Activated CD8-positive, alpha-beta memory T cell treated with anti-CD3 and anti-CD28 coated beads, Interleukin-2, amount 50 U/mL, for 24 hours (primary cell): ENCODE data around the gene BABAM2.

ENCODE experiments used
- DNase-seq: peaks from one replicate; pipeline ENCODE4 v3.0.0-alpha.2; 2020; ENCODE audit errors: extremely low read depth

The BABAM2 gene

DNA sequence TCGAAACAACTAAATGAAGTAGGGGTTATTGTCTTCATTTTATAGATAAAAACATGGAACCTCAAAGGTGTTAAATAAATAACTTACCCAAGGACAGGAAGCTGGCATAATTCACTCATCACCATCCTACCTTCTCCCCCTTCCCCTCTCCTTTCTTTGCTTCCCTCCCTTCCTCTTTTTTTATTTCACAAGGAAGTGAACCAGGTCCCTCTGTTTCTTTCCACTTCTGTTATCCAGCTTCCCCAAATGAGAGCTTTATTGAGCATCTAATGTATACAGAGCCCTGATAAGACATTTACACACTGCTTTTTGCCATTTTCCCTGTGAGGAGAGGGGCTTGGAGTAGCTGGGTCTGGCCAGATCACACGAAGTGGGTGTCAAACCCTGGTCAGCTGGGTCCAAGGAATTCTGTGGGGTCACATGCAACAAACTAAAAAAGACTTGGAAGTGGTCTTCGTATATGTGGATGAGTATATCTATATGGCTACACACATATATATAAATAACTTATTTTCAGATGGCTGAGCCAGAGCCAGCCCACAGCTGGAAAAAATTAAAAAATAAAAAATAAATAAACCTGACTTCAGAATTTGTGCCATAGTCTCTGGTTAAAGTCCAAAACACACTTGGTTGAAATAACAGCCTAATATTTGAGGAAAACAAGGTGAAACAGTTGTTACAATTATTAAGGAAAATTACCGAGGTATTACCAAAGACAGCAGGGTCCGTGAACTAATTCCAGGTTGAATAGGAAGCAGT lies 452.8 kb downstream of the BABAM2 start:
- DNase-seq, result no peak

DNA sequence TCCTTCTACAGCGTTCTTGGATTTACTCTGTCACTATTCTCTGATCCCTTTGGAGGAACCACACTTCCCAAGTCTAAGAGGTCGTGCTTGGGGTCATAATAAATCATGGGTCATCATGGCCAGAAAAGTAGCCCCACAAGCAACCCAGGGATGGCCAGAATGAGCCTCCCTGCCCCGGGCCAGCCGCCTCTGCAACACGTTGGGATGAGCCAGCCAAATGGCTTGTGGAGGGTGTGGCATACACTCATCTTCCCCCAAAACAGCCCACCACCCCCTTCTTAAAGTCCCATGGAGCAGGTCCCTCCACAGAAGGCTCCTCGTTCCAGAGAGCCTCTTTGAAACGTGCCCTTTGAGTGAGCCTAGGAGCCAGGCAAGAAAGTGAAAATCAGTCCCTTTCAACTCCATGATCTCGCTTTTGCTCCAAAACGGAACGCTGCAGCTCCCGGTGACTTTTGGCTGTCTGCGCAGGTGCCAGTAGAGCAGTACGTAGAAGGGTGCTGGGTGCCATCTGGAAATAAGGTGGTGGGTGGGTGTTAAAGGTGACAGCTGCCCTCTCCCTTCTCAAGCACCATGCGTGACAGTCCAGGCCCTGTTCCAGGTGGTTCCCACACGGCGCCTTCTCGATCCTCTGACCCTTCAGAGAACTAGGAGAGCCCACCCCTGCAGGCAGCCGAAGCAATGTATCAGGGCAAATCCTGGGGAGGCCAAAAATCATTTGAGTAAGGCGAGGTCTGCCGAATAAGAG lies 453.6 kb downstream of the BABAM2 start:
- no peak for DNase-seq

DNA sequence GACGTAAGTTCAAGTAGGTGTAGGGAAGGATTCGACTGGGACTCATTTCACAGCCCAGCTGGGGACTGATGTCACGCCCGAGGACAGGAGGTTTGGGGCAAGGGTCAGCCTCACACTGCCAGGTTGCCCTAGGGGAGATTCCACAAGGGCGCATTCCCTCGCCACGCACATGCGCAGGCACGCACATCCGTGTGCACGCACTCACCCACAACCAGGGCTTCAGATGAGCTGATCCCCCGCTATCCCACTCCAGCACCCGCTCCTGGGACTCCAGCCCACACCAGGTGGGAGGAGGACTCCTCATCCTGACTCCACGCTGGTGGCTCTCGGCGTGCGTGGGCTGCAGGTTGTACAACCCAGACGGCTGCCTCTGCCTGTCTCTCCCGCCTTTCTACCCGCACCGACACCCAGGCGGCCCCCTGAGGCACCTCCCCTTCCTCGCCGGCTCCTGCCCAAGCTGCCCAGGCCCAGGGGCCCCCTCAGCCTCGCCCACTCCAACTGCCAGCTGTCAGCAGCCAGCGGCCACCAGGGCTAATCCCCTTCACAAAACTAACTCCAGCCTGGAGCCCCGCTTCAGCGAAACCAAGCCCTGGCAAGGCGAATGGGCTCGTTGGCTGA lies 454.3 kb downstream of the BABAM2 start:
- no peak for DNase-seq

DNA sequence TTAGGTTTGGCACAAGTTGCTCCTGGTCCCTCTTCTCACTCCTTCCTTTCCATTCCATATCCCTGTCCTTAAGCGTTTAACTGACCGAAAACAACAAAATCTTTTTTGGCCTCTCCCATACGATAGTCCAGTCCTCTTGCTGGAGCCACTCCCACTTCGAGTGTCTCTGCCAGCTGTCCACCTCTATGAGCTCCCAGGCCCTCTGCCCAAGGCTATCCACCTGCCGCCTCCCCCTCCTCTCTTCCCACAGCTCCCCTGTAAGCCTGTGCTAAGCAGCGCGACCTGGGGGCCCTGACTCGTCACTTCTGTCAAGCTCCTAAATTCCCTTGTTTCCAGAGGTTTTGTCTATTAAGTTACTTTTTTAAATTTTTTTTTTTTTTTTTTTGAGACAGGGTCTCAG lies 455.1 kb downstream of the BABAM2 start:
- DNase-seq, result no peak

DNA sequence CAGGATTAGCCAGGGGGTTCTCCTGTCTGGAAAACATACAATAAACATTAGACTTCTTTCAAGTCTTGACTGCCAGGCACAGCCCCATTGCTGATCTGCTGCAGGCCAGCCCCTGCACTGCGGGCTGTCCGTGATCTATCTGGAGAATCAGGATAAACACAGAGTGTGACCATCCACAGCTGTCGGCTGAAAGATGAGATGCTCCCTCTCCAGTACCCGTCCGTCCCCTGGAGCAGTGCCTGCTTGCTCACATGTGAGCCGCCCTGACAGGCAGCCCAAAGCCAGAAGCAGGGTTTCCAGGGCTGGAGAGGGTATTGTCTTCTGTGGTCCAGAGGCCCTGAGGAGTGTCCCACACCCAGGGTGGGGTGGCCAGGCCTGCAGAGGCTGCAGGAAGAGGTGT lies 456.1 kb downstream of the BABAM2 start:
- DNase-seq, result no peak

DNA sequence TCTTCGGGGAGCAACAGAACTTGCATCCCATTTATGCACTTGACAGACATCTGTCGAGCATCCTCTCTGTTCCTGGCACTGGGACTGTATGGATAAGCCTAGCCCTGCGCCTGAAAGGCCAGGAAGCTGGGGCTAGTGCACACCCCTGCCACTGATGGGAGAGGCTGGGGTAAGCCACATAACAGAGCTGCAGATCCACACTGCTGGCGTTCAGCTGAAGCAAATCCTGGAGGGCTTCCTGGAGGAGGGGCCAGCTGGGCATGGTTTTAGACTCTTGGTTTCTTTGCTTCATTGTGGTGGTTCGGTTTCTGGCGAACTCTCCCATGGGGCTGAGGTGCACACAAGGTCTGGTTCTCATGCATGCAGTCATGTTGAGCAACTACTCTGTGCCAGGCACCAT lies 456.7 kb downstream of the BABAM2 start:
- DNase-seq, result no peak

DNA sequence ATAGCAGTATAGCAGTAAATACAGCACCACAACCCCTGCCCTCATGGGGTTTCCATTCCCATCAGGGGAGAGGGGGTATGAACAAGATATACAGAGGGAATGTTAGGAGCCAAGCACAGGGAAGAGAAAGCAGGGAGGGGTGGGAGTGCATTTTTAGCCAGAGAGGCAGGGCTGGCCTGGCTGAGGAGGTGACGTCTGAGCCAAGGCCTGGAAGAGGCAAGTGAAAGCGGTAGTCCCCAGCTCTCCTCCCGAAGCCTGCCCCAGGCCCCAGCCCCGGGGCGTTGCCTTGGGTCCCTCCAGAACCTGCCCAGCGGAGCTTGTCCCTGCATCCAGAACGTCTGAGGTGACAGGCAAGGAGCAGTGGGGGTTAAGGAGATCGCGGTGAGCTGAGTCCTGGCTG lies 457.1 kb downstream of the BABAM2 start:
- DNase-seq, result no peak

DNA sequence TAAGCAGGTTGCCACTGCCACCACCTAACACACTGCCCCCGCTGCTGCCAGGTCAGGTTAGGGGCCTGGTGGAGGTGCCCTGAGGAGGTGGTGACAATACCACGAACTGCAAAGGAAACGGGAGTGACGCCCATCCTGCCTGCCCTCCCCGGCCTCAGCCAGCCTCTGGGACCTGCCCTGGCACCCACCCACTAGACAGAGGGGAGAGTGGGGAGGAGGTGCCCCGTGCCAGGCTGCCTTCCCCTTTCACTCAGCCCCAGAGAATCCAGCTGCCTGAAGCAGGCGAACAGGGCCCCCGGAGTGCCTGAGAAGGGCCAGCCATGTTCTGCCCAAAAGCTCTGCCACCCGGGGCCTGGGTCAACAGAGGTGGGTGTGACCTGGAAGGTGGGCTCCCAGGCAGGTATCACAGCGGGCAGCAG lies 457.6 kb downstream of the BABAM2 start:
- no peak for DNase-seq

DNA sequence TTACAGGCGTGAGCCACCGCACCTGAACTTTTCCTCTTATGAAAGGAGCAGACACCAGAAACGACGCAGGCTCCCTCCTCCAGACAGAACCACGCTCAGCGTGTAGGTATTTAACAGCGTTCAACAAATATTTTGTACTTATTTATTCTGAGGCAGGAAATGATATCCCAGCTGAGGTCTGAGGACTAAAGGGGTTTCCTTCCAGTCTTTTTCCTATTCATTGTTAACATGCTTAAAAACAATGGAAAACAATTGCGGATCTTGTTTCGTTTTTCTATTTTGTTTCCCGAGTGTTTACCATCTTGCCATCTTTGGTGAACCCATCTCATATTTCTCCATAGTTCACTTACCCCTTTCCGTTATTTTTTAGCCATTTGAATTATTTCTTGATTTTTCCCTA lies 458.4 kb downstream of the BABAM2 start:
- DNase-seq, result no peak

DNA sequence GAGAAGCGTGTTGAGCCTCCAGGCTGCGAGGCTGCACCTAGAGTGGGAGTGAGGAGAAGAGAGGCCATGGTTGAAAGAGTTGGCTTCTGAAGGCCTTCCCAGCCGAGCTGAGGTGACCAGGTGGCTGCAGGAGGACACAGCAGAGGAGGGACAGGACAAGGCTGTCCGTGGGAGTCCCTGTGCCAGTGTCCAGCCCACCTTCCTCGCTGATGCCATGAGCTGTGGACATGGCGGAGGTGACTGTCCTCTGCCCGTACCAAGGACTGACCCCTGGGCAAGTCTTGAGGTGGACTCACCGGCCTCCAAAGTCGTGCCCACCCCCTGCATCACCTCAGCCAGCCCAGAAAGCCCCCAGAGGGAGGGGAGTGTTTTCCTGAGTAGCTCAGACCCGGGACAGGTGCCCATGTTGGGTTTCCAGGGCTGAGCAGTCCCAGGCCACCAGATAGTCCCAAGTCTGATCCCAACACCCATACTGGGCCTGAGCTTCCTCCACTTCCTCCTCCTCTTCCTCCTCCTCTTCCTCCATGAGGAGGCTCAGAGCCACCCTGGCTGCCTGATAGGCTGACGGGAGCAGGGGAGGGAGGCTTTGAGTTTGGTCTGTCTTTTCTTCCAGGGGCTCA lies 459.1 kb downstream of the BABAM2 start:
- DNase-seq, result no peak

DNA sequence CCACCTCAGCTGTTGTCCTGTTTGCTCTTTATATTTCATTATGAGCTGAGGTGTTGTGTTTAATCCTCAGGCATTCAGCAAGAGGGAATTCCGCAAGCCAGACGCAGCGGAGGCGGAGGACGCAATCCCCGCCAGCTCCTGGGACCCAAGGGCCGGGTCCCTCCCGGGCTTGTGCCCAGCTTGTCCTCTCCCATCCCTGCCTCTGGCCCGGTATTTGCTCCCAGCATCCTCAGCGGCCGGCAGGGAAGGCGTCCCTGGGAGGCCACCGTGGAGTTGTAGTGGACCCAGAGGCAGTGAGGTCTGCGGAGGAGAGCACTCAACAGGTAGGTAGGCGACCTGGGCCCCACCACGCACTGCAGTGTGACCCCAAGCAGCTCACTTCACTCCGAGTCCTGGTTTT lies 459.7 kb downstream of the BABAM2 start:
- no peak for DNase-seq

DNA sequence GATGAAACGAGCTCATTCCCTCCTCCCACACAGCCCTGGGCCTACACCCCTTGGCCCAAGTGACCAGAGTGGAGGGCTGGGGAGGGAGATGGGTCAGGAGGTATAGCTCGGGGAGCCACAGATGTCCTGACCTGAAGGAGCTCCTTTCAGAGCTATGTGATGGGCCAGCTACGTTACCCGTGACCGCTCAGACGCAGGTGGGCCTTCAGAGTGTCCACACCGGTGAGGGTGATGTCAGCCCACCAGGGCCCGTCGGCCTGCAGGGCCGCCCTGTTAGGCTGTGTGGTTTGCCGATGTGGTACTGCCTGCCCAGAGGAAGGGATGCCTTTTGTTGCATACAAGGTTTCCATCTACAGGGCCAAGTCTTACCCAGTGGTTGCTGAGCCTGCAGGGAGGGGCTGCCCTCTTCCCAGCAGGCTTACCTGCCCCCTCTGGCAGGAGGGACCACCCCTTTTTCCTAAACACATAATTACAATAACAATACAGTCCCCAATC lies 460.3 kb downstream of the BABAM2 start:
- no peak for DNase-seq

DNA sequence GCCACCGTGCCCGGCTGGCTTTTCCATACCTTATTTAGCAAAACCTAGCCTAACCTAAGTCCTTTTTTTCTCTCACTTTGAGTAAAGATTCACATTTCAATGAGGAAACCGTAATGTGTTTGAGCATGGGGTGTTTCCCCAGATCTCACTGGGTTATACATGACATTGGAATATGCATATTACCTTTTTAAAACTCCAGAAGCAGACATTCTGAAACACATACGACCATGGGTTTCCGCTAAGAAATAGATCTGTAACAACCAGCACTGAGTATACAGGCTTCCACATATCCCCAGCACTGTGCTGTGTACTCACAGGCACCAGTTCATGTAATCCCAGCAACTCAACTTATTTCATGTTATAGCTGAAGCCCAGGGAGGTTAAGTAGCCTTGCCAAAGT lies 461.1 kb downstream of the BABAM2 start:
- DNase-seq, result no peak

DNA sequence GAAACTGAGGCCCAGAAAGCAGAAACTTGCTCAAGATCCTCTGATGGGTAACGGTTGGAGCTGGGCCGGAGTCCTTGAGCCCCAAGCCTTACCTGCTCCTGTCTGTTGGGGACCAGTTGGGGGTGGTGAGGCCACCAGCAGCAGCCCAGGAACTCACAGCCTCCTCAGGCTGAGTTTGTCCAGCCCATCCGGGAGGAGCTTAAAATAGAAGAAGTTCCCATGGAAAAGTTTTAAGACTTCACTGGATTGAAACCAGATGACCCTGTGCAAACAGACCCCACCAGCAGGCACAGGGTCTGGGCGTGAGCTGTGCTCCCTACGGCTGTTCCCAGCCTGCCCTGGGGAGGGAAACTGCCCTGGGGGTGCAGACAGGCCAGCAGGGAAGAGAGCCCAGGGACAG lies 461.6 kb downstream of the BABAM2 start:
- no peak for DNase-seq

DNA sequence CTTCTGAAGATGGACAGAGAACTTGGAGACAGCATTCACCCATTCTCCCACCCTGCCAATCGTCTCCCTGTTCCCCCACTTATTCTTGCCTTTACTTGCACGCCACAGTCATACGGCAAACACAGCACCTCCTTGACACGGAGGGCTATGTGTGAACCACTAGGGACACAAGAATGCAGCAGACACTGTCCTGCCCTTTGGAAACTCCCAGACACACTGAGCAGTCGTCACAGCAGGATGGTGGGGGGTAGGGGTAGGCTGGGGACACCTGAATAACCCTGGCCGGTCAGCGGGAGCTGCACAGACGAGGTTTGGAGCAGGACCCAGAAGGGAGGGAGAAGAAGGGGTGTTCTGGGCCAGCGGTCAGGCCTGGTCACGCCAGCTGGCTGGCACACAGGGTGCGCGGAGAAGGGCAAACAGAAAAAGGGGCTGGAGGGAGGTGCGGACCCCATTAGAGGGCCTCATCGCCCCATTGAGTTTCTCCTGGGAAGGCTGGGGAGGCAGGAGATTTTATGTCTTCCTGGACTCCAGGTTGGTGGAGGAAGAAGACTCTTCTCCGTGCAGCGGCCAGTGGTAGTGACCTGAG lies 462.2 kb downstream of the BABAM2 start:
- DNase-seq, result no peak

DNA sequence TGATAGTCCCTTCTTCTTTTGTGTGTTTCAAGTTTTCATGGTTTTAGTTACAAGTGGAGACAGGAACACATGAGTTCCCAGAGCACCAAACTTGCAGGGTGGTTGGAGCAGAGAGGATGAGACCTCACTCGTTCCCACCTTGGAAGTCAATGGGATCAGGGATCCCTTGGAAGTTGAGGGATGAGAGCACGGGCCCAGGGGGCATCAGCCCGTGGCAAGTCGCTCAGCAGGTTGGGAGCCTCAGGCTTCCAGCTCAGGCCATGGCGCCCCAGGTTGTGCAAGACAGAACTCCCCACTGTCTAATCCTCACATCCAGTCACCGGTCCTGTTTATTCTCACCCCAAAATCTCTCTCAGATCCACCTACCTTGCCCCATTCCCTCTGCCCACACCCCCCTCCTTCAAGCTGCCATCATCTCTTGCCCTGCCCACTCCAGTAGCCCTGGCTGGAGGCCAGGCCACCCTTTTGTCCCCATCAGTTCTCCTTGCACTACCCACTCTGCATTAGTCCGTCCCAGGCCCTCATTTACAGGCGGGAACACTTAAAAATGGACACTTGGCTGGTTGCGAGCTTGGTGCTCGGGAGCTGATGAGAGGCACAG lies 464.5 kb downstream of the BABAM2 start:
- DNase-seq, result no peak

DNA sequence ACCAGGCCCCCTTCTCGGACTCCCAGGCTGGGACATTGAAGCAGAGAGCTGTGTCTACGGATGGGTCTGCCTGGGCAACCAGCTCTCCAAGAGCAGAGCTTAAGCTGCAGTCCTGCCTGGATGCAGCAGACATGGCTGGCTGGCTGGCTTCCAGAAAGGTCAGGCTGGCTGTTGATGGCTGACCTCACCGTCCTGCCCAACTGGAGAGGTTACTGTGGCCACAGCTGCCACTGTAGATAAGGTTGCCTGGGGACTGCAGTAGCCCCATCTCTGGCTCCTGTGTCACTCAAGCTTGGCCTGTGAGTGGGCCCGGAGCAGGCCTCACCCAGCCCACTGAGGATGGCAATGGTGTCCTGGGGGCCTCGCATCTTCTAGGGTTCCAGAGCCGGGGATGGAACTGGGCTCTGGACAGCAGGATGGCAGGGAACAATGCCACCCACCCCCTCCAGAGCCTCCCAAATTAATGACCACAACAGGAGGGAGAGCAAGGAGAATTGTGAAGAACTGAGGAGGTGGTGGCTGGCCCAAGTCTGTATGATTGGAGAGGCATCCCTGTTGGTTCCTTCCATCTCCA lies 465.1 kb downstream of the BABAM2 start:
- no peak for DNase-seq

DNA sequence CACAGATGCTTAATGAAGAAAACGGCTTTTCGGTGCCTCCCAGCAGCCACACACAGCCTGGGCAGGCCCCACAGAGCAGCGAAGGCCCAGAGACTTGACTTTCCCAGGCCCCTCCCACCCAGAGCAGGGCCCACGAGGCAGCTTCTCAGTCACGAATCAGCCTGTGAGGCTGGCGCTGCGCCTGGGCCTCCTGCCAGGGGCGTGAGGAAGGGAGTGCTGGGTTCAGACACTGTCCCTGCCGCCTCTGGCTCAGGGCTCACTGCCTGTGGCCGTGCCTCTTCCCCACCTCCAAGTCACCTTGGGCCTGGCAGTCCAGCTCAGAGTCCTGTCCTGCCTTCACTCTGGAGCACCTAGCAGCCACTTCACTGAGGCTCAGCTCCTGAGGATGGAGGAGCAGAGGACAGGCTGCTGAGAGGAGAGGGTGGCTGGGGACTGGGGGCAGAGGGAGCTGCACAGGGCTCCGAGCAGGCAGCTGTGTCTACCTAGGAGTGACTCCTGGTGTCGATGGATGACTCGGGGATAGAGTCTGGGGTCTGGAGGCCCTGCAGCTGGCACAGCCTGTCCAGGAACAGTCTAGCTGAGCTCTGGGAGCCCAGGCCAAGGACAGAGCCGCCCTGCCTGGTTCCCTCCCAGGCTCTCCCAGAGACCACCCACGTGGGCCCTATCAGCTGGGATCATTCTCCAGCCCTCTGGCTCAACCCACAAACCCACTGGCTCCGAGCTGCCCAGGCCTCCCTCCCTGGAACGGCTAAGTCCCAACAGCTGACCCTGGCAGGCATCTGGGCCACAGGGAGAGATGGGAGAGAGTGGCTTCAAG lies 465.8 kb downstream of the BABAM2 start:
- DNase-seq, result no peak

DNA sequence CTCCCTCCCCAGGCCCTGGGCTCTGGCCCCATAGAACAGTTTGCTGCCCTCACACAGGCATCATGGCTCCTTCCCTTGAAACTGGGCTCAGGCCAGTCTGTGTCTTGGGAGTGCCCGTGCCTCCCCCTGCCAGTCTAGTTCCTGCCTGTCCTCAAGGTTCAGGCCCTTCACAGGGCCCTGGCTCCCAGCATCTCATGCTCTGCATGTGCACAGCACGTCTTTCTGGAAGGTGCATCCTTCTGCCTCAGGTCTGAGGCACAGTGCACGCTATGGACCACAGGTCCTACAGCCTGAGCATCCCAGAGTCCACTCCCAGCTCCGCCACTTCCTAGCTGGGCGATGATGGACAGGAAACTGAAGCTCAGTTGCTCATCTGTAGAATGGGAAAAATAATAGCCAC lies 466.5 kb downstream of the BABAM2 start:
- DNase-seq, result no peak

DNA sequence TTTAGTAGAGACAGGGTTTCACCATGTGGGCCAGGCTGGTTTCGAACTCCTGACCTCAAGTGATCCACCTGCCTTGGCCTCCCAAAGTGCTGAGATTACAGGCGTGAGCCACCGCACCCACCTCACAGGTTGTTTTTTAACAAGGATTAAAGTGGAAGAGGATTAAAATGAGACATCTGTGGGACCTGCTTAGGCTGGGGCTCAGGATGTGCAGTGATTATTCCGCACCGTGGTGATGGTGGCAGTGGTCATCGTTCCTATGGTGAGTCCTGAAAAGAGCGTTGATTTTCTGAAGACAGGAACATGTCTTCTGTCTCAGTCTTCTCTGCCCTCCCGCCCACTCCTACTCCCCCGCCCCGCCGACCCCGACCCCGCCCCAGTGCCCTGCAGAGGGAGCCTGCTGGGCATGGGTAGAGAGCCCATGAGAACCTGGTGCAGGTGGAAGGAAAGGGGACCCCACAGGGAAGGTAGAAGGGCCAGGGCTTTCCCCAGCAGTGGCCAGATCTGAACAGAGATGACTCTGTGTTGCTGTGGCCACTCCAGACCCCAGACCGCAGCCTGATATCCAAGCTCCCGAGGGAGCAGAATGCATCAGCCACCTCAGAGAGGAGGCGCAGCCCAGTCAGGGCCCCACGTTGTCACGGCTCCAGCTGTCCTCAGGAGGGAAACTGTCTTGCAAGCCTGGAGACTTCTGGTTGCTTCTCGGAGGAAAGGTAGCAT lies 467.6 kb downstream of the BABAM2 start:
- no peak for DNase-seq
